22Rv1 (cell line): Measurements from ENCODE around the gene ATP11A.

Source experiments
- ZFX ChIP-seq: fragments of 450-650 bp; IDR thresholded peaks from 2 replicates; pipeline ENCODE4 v1.6.1; 2017; ENCODE audit warnings: antibody characterized with exemption, borderline replicate concordance
- TF ChIP-seq, protein P1 (sequence below): fragments of 450-650 bp; IDR thresholded peaks from 2 replicates; pipeline ENCODE4 v1.5.1; 2017; ENCODE audit warnings: mild to moderate bottlenecking

- TF ChIP-seq, protein P1, sequence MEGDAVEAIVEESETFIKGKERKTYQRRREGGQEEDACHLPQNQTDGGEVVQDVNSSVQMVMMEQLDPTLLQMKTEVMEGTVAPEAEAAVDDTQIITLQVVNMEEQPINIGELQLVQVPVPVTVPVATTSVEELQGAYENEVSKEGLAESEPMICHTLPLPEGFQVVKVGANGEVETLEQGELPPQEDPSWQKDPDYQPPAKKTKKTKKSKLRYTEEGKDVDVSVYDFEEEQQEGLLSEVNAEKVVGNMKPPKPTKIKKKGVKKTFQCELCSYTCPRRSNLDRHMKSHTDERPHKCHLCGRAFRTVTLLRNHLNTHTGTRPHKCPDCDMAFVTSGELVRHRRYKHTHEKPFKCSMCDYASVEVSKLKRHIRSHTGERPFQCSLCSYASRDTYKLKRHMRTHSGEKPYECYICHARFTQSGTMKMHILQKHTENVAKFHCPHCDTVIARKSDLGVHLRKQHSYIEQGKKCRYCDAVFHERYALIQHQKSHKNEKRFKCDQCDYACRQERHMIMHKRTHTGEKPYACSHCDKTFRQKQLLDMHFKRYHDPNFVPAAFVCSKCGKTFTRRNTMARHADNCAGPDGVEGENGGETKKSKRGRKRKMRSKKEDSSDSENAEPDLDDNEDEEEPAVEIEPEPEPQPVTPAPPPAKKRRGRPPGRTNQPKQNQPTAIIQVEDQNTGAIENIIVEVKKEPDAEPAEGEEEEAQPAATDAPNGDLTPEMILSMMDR = no peak
- no peak for TF ChIP-seq ZFX
Measured at GRCh38 chr13:112696869-112697465, 7.1 kb downstream of the ATP11A start.
